ENCODE results near the gene KIAA1191. TPM values are rescaled to one million over a fixed set of nuclear protein-coding genes. Genes with fewer than 3 reads are reported as not detected.
"Not testable (repeated sequence)": the region's sequence is repeated elsewhere in the genome, so short reads cannot be mapped to it uniquely, and the experiment has no call there.

Gene KIAA1191
- total RNA-seq, 1 donor from 2014 or later, result 103 TPM

DNA sequence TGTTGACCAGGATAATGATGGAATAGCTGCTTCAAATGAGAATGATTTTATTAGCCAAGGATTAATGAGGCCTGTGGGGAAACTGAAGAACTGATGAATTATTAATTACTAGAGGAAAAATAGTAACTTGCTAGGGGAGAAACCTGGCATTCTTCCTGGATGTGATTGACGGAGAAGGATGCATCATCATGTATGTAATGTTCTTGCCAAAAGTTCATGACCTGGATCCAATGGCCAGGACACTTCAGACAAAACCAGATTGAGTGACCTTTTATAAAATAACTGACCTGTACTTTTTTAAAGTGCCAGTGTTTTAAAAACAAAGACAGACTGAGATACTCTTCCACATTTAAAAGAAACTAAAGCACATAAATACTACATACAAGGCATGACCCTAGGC, 23.7 kb downstream of the KIAA1191 start:
- Mint-ChIP-seq H3K4me1 (ENCODE audit: low read depth) (no peaks in the 10 kb centered on the region), H3K9me3 (ENCODE audit: low read depth) (peaks cover 6% of the 10 kb centered on the region), H3K27me3 (ENCODE audit: low read depth) (no peaks in the 10 kb centered on the region), H3K36me3 (ENCODE audit: low read depth) (peaks cover 22% of the 10 kb centered on the region), H3K27ac (ENCODE audit: unreplicated experiment) (no peak overlapping the region), H3K4me3 (ENCODE audit: unreplicated experiment) (no peak overlapping the region)
- TF ChIP-seq, protein P1, sequence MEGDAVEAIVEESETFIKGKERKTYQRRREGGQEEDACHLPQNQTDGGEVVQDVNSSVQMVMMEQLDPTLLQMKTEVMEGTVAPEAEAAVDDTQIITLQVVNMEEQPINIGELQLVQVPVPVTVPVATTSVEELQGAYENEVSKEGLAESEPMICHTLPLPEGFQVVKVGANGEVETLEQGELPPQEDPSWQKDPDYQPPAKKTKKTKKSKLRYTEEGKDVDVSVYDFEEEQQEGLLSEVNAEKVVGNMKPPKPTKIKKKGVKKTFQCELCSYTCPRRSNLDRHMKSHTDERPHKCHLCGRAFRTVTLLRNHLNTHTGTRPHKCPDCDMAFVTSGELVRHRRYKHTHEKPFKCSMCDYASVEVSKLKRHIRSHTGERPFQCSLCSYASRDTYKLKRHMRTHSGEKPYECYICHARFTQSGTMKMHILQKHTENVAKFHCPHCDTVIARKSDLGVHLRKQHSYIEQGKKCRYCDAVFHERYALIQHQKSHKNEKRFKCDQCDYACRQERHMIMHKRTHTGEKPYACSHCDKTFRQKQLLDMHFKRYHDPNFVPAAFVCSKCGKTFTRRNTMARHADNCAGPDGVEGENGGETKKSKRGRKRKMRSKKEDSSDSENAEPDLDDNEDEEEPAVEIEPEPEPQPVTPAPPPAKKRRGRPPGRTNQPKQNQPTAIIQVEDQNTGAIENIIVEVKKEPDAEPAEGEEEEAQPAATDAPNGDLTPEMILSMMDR (IDR thresholded peaks at IDR 0.05), result no peak
- no peak for DNase-seq (ENCODE audit: low spot score)

- Mint-ChIP-seq H3K9me3 (ENCODE audit: low read depth) (peaks cover 6% of the 10 kb centered on the region), H3K27ac (ENCODE audit: unreplicated experiment) (no peak overlapping the region), H3K36me3 (ENCODE audit: low read depth) (peaks cover 25% of the 10 kb centered on the region), H3K27me3 (ENCODE audit: low read depth) (no peaks in the 10 kb centered on the region), H3K4me3 (ENCODE audit: unreplicated experiment) (no peak overlapping the region), H3K4me1 (ENCODE audit: low read depth) (no peaks in the 10 kb centered on the region)
- TF ChIP-seq, protein P1 (IDR thresholded peaks at IDR 0.05), result no peak
- DNase-seq (ENCODE audit: low spot score), result no peak
These were observed 27.4 kb downstream of the KIAA1191 start for GRCh38 chr5:176334031-176334770.

DNA sequence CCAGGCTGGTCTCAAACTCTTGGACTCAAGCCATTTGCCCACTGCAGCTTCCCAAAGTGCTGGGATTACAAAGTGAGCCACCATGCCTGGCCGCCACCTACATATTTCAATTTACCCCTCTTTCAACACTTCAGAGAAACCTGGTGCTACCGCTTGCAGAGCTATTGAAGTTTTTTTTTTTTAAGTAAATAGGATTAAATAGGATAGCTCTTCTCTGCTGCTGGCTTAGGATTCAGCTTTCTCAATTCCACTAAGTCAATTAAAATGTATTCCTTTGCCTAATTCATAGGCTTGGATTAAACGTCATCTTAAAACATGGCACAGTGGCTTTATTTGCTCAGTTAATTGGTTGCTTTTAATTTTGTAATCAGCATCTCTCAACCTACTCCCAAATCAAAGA, 41.0 kb downstream of the KIAA1191 start:
- H3K27me3 Mint-ChIP-seq (ENCODE audit: low read depth), result no peaks in the 10 kb centered on the region
- H3K27ac Mint-ChIP-seq (ENCODE audit: unreplicated experiment), result no peak overlapping the region
- DNase-seq (ENCODE audit: low spot score), result no peak
- TF ChIP-seq, protein P1 (IDR thresholded peaks at IDR 0.05), result no peak
- H3K36me3 Mint-ChIP-seq (ENCODE audit: low read depth), result peaks cover 12% of the 10 kb centered on the region
- no peaks in the 10 kb centered on the region for H3K9me3 Mint-ChIP-seq (ENCODE audit: low read depth)
- H3K4me3 Mint-ChIP-seq (ENCODE audit: unreplicated experiment), result no peak overlapping the region
- no peaks in the 10 kb centered on the region for H3K4me1 Mint-ChIP-seq (ENCODE audit: low read depth)

- Mint-ChIP-seq H3K4me3 (ENCODE audit: unreplicated experiment) (no peak overlapping the region), H3K4me1 (ENCODE audit: low read depth) (no peaks in the 10 kb centered on the region), H3K36me3 (ENCODE audit: low read depth) (peaks cover 14% of the 10 kb centered on the region), H3K27me3 (ENCODE audit: low read depth) (no peaks in the 10 kb centered on the region), H3K9me3 (ENCODE audit: low read depth) (no peaks in the 10 kb centered on the region), H3K27ac (ENCODE audit: unreplicated experiment) (no peak overlapping the region)
- DNase-seq (ENCODE audit: low spot score), result no peak
- TF ChIP-seq, protein P1 (IDR thresholded peaks at IDR 0.05), result peak; percentile 57
These were observed 41.6 kb downstream of the KIAA1191 start for GRCh38 chr5:176319827-176320554.

DNA sequence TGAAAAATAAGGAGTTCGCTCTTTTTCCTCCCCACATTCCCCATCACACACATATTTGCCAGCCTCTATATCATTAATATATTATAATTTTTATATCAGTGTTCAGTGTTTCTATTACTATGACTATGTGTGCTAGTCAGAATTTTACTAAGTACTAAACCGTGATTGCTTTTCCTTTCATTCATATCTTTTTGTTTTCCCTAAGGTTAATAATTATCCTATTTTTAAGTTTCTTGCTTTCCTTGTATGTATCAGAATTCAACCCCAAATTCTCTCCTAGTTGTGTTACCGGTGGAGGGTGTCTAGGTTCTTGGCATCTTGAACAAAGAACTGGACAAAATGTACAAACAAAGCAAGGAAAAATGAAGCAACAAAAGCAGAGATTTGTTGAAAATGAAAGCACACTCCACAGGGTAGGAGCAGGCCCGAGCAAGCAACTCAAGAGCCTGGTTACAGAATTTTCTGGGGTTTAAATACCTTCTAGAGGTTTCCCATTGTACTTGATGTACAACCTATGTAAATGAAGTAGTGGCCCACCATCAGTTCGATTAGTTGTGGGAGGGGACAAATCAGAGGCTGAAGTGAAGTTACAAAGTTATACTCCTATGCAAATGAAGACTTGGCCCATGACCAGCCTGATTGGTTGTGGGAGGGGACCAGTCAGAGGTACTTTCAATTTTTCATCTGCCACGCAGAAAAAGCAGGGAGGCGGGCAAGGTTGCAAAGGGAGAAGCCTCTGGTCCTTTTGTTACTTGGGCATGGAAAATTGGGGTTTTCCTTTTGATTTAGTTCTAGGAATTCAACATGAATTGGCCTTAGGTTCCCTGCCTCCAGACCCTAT, 43.8 kb downstream of the KIAA1191 start:
- Mint-ChIP-seq H3K36me3 (ENCODE audit: low read depth) (peaks cover 17% of the 10 kb centered on the region), H3K27me3 (ENCODE audit: low read depth) (no peaks in the 10 kb centered on the region), H3K4me1 (ENCODE audit: low read depth) (no peaks in the 10 kb centered on the region), H3K9me3 (ENCODE audit: low read depth) (no peaks in the 10 kb centered on the region), H3K4me3 (ENCODE audit: unreplicated experiment) (no peak overlapping the region), H3K27ac (ENCODE audit: unreplicated experiment) (no peak overlapping the region)
- TF ChIP-seq, protein P1 (IDR thresholded peaks at IDR 0.05), result no peak
- DNase-seq (ENCODE audit: low spot score), result no peak

DNA sequence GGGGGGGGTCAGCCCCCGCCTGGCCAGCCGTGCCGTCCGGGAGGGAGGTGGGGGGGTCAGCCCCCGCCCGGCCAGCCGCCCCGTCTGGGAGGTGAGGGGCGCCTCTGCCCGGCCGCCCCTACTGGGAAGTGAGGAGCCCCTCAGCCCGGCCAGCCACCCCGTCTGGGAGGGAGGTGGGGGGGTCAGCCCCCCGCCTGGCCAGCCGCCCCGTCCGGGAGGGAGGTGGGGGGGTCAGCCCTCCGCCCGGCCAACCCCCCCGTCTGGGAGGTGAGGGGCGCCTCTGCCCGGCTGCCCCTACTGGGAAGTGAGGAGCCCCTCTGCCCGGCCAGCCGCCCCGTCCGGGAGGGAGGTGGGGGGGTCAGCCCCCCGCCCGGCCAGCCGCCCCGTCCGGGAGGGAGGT, 56.2 kb downstream of the KIAA1191 start:
- not testable (repeated sequence) for H3K4me1 Mint-ChIP-seq (ENCODE audit: low read depth); H3K27ac Mint-ChIP-seq (ENCODE audit: unreplicated experiment); DNase-seq (ENCODE audit: low spot score); H3K27me3 Mint-ChIP-seq (ENCODE audit: low read depth); H3K4me3 Mint-ChIP-seq (ENCODE audit: unreplicated experiment); H3K9me3 Mint-ChIP-seq (ENCODE audit: low read depth)
- peaks cover 16% of the 10 kb centered on the region for H3K36me3 Mint-ChIP-seq (ENCODE audit: low read depth)
